ENCODE results near the gene TRMT61A.

Gene TRMT61A

DNA sequence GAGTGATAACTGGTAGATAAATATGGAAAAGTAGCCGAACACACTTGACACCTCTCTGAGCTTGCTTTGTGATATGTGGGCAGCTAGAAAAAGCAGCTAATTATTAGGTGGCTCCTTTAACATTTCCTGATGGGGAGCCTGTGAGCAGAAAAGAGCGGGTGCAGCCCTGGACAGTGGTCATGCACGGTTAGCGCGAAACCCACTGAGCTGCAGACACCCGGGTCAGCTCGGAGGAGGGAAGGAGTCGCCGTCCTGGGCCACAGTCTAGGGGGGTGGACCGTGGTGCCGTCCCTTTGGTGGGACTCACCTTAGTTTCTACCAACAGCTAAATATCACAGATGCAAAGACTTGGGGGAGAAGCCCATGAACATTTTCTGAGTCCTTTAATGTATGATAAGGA lies 40.4 kb downstream of the TRMT61A start:
- no peak for DNase-seq

DNA sequence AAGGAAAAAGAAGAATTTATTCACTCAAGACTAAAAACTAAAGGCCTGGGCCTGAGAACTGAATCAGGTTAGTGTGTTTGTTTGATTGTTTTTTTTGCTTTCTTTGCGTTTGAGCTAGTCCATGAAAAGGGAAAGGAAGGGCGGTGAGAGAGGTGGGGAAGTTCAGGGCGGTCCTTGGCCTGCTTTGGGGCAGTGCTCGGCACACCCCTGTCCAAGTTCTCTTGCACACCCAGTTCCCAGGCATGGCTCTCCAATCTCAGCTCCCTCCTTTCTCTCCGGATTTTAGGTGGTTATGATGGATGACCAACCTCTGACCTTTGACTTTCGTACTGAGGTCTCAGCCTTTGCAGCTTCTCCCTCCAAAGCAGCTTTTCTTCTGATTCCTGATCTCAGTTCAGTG lies 45.1 kb downstream of the TRMT61A start:
- no peak for DNase-seq

DNA sequence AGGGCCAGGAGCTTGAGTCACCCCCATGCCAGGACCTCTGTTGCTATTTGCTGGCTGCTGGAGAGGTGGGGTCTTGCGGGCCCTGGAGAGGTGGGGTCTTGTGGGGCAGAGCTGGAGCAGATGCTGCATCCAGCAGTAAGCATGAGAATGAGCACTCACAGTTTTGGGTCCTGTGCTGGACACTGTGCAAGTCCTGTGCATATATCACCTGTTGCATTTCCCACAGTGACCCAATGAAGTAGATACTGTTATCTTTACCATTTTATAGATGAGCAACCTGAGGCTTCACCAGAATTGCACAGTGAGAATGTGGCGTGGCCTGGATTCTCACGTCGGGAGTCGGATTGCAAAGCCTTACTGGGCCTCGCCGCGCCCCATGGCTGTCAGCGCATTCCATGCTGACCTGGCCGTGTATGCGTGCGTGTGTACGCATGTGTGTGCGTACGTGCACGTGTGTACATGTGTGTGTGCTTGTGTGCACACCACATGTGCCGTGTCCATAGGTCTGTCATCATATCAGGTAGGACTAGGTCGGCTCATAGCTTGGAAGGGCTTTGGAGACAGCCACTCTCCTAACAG lies 45.8 kb downstream of the TRMT61A start:
- no peak for DNase-seq

DNA sequence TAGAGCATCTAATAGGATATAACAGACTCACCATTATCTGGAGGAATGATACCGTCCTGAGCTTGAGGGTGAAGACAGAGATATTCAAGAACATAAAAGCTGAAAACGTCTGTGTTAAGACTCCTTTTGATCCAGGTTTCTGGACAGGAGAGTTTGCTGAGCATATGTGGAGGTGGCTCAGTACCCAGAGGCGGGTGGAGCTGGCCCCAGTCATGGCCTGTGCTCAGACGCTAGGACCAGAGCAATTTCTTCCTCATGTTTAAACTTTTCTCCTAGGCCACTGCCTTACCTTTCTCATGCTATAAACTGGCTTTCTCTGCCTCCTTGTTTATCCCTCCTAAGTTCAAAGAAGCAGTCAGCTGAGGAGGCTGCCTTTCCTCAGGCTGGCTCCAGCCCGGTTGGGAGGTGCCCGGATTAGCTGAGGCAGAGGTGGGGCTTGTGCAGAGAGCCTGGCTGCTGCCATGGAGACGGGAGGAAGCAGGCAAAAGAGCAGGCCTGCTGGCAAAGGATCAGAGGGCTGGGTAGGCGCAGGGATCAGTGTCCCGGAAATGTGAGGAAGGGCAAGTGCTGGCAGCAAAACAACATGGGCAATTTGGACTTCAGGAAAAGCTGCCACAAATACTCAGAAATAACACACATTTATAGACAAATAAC lies 47.5 kb downstream of the TRMT61A start:
- no peak for DNase-seq

DNA sequence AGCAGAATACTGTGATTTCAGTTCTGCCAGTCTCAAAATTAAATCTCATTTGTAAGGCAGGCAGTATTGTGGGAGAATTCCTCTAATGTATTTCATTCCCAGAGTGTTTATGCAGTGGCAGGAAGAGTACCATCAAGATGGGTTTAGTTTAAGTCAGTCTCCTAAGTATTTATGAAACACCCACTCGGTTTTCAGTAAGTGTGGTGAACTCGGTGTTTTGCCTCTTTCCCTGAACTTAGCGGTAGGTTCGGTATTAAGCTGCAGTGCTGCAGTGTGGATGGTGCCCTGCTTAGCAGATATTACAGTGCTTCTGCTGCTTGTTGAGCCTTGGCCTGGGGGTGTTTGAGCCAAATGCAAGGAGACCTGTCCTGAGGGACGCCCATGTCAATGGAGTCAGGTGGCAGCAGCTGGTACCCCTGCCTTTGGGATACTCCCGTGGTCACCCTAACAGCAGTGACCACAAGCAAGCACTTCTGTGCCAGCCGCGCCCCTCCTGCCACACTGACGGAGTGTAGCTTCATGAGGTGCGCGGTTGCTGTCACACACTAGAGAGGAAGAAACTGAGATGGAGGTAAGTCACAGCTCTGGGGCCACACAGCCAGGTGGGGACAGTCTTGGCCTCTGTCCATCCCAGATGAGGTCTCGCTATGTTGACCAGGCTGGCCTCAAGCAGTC lies 49.5 kb downstream of the TRMT61A start:
- no peak for DNase-seq

DNA sequence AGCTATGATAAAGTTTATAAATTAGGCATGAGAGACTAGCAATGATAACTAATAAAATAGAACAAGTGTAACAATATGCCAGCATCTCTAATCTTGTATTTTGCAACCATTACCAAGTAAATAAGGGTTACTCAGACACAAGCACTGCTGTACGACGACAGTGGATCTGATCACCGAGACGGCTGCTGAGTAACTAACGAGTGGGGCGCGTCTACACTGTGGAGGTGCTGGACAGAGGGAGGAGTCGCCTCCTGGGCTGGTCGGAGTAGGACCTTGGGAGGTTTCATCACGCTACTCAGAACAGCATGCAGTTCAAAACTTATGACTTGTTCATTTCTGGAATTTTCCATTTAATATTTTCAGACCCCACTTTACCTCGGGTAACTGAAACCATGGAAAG lies 52.2 kb downstream of the TRMT61A start:
- no peak for DNase-seq

DNA sequence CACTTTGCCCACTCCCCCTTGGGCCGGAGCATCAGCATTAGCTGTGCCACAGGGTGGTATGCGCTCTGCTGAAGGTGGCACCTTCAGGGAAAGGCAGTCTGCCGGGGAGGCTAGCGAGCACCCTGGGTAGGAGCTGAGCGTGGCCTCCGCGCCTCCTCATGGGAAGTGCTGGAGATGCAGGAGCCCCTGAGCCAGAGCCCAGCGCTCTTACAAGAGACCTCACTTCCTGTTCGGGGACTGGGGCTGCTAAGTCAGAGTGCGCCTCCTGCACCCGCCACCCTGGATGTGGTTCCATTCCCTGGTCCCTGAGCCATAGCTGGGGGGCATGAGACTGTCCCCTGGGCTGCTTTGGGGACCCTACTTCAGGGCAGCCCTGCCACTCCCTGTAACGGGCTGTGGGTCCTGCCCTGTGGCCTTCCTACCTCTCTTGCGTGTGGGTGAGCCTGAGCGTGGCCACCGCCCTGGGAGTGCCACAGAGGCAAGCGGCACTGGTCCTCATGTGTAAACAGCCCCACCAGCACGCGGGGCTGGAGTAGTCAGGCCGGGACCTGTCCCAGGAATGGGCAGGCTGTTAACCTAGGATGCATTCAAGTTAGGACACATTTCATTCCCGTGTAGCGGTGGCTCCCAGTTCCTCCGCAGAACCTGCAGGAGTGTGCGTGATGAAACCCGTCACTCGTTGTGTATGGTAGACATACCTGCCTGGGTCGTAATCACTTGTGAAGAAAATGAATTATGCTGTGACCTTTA lies 53.1 kb downstream of the TRMT61A start:
- no peak for DNase-seq

DNA sequence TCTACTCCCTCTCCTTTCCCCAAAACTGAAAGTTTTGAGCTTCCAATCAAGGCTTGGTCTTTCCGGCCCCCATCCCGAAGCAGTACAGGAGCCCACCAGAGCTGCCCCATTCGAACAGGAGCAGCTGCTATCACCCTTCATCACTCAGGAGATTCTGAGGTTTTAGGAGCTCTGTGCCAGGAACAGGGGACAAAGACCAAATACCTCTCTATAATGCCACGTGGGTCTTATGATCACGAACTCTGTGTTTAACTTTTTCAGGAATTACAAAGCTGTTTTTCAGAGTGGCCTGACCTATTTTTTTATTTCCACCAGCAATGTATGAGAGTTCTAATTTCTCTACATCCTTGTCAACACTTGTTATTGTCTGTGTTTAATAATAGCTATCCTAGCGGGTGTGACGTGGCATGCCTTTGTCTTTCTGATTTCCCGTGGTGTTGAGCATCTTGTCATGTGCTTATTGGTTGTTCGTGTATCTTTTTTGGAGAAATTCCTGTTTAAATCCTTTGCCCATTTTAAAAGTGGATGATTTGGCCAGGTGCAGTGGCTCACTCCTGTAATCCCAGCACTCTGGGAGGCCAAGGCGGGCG lies 55.4 kb downstream of the TRMT61A start:
- DNase-seq, result no peak
